Thoracic aorta (tissue), 2 donors: ENCODE results near the gene NAA11. TPM values are rescaled to one million over a fixed set of nuclear protein-coding genes. Genes with fewer than 3 reads are reported as not detected.

ENCODE experiments used
- ATAC-seq: fragments of 150-250 bp; one replicate; pipeline ENCODE4 v1.8.0; 2017; ENCODE audit warnings: low read depth; ENCODE audit not compliant: insufficient number of reproducible peaks, low FRiP score
- DNase-seq: peaks from one replicate; pipeline ENCODE4 v3.0.0-alpha.2; 2020; ENCODE audit warnings: low spot score
- H3K27ac ChIP-seq, 2 donors: fragments of 200-600 bp; sonication (generic); 1 replicate in 1 of 2; 2 replicates in 1 of 2; pipeline ENCODE4 v1.5.1; 2016; ENCODE audit warnings: mild to moderate bottlenecking in 2 of 2, moderate library complexity in 2 of 2
- H3K27me3 ChIP-seq: fragments of 200-600 bp; sonication (generic); replicated peaks from 2 replicates; pipeline ENCODE4 v1.6.0; 2016; ENCODE audit warnings: mild to moderate bottlenecking; ENCODE audit not compliant: insufficient read depth
- H3K36me3 ChIP-seq: fragments of 200-600 bp; sonication (generic); one replicate; pipeline ENCODE4 v1.5.1; 2016
- H3K4me1 ChIP-seq, 2 donors: fragments of 200-600 bp; sonication (generic); 1 replicate in 1 of 2; 2 replicates in 1 of 2; pipeline versions ENCODE4 v1.5.1 to v1.6.0; 2016; ENCODE audit warnings: low read depth in 2 of 2, mild to moderate bottlenecking in 1 of 2; ENCODE audit not compliant: control insufficient read depth in 1 of 2
- H3K4me3 ChIP-seq: fragments of 200-600 bp; sonication (generic); 2 replicates; pipeline ENCODE4 v1.5.1; 2016; ENCODE audit warnings: mild to moderate bottlenecking
- H3K9me3 ChIP-seq: fragments of 200-600 bp; sonication (generic); 2 replicates; pipeline ENCODE4 v1.5.1; 2016
- total RNA-seq, 2 donors: library from RNA; depleted of rRNA; stranded (reverse); fragments of >200 nt; gene quantifications; one replicate each; pipeline versions ENCODE4 v1.1.0 to v1.2.3, GENCODE V29; 2016
- TF ChIP-seq, protein P1 (sequence below): fragments of 200-600 bp; sonication (generic); IDR thresholded peaks from one replicate; pipeline ENCODE4 v1.5.1; 2019; ENCODE audit warnings: antibody characterized with exemption

Gene NAA11
- total RNA-seq, 2 donors from 2014 or later, result not detected

DNA sequence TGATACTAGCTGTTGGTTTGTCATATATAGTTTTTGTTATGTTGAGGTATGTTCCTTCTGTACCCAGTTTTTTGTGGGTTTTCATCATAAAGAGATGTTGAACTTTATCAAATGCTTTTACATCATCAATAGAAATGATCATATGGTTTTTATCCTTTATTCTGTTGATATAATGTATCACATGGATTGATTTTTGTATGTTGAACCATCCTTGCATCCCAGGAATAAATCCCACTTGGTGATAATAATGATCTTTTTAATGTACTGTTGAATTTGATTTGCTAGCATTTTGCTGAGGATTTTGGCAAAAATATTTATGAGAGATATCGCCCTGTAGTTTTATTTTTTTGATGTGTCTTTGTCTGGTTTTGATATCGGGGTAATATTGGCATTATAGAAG is 22.5 kb upstream of the NAA11 start:
- H3K9me3 ChIP-seq, result peaks cover under 1% of the 10 kb centered on the region
- TF ChIP-seq, protein P1, sequence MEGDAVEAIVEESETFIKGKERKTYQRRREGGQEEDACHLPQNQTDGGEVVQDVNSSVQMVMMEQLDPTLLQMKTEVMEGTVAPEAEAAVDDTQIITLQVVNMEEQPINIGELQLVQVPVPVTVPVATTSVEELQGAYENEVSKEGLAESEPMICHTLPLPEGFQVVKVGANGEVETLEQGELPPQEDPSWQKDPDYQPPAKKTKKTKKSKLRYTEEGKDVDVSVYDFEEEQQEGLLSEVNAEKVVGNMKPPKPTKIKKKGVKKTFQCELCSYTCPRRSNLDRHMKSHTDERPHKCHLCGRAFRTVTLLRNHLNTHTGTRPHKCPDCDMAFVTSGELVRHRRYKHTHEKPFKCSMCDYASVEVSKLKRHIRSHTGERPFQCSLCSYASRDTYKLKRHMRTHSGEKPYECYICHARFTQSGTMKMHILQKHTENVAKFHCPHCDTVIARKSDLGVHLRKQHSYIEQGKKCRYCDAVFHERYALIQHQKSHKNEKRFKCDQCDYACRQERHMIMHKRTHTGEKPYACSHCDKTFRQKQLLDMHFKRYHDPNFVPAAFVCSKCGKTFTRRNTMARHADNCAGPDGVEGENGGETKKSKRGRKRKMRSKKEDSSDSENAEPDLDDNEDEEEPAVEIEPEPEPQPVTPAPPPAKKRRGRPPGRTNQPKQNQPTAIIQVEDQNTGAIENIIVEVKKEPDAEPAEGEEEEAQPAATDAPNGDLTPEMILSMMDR, result no peak
- no peaks in the 10 kb centered on the region for H3K27me3 ChIP-seq
- DNase-seq, result no peak
- no peak overlapping the region for H3K27ac ChIP-seq
- ATAC-seq, result no peak
- H3K4me3 ChIP-seq, result no peak overlapping the region
- no peaks in the 10 kb centered on the region for H3K36me3 ChIP-seq
- H3K4me1 ChIP-seq, result peaks cover 0 to 6% of the 10 kb centered on the region in 2 donors

DNA sequence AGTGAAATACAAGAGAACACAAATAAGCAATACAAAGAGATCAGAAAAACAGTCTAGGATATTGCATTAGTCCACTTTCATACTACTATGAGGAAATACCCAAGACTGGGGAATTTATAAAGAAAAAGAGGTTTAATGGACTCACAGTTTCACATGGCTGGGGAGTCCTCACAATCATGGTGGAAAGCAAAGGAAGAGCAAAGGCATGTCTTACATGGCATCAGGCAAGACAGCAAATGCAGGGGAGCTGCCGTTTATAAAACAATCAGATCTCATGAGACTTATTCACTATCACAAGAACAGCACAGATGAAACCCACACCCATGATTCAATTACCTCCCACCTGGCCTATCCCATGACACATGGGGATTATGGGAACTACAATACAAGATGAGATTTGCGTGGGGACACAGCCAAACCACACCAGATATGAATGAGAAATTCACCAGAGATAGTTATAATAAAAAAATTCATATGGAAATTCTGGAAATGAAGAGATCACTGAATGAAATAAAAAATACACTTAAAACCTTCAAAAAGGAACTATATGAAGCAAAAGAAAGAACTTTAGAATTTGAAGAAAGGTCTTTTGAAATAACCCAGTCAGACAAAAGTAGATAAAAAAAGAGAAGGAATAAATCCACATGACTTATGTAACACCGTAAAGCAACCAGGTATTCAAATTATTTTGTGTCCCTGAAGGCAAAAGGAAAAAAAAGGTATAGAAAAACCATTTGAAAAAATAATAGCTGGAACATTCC is 16.2 kb upstream of the NAA11 start:
- TF ChIP-seq, protein P1, result no peak
- DNase-seq, result no peak
- H3K36me3 ChIP-seq, result no peaks in the 10 kb centered on the region
- no peak overlapping the region for H3K4me3 ChIP-seq
- no peak overlapping the region for H3K27ac ChIP-seq
- peaks cover 9% of the 10 kb centered on the region for H3K9me3 ChIP-seq
- no peak for ATAC-seq
- H3K27me3 ChIP-seq, result no peaks in the 10 kb centered on the region
- peaks cover 0 to 4% of the 10 kb centered on the region in 2 donors for H3K4me1 ChIP-seq

DNA sequence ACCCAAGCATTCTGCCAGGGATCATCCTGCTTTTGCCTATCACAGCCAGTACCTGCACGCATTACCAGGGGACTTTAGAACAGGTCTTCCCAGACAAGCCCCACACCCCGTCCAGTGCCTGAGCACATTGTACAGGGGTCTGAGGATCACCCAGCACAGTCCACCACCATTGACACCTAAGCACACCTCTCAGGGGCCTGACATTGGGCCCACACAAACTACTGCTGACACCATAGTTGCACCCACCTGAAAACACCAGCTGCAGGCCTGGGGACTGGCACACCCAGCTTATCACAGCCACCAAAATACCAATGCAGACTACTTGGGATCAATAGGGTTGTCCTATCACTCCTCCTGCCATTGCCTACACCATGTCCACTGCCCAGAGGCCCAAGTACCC is 14.7 kb upstream of the NAA11 start:
- H3K4me1 ChIP-seq, result no peaks in the 10 kb centered on the region
- no peak for ATAC-seq
- H3K36me3 ChIP-seq, result no peaks in the 10 kb centered on the region
- H3K27ac ChIP-seq, result no peak overlapping the region
- DNase-seq, result no peak
- H3K9me3 ChIP-seq, result peaks cover 9% of the 10 kb centered on the region
- H3K4me3 ChIP-seq, result no peak overlapping the region
- TF ChIP-seq, protein P1, result no peak
- no peaks in the 10 kb centered on the region for H3K27me3 ChIP-seq

DNA sequence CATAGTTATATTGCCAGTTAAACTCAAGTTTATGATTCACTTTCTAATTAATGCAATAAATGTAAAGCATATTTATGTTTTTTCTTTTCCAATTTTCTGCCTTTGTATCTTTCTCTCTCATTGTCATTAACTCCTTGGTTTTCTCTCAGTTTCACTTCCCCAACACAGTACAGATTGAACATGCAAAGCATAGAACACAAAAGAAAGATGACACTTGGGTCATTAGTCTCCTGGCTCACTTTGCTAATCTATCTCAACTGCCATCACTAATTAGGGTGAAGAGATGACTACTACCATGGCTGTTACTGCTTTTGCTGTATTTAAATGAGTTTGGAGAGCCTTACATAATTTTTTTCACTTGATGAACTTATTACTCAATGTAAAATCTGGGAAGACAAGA is 12.3 kb upstream of the NAA11 start:
- H3K4me3 ChIP-seq, result no peak overlapping the region

DNA sequence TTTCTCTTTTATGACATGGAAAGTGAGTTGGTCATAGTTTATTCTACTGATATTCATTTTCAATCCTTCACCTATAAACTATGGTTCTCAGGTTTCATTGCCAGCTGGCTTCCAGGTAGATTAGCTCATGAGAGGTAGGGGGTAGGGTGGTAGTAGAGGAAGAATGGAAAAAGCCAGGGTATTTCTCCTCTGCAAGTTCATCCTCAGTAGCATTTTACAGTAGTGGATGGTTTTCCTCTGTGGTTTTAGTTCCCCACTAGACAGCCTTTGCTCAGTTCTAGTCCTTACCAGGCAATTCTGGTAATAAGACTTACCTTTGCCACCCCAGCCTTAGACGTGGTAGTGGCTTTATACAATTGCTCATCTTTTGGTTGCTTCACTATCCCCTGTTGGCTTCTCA is 8.9 kb upstream of the NAA11 start:
- ATAC-seq (no peak), DNase-seq (no peak)
- Histone ChIP-seq H3K4me3 (no peak overlapping the region), H3K9me3 (no peaks in the 10 kb centered on the region), H3K36me3 (no peaks in the 10 kb centered on the region), H3K27me3 (no peaks in the 10 kb centered on the region), H3K4me1 (no peaks in the 10 kb centered on the region), H3K27ac (no peak overlapping the region)
- TF ChIP-seq, protein P1, result no peak

More for the DNA sequence above, 12.3 kb upstream of the NAA11 start:
- no peaks in the 10 kb centered on the region for H3K36me3 ChIP-seq
- TF ChIP-seq, protein P1, result no peak
- H3K27me3 ChIP-seq, result no peaks in the 10 kb centered on the region
- no peaks in the 10 kb centered on the region for H3K4me1 ChIP-seq
- H3K9me3 ChIP-seq, result peaks cover 6% of the 10 kb centered on the region
- H3K27ac ChIP-seq, result no peak overlapping the region
- ATAC-seq, result no peak
- no peak for DNase-seq
